IPS DF 4.7 (cell line): Measurements from ENCODE around the gene SMYD3.
"Not testable (repeated sequence)": the region's sequence is repeated elsewhere in the genome, so short reads cannot be mapped to it uniquely, and the experiment has no call there.

Experiments used
- DNase-seq: peaks from one replicate; pipeline ENCODE4 v3.0.0-alpha.2; 2013; ENCODE audit warnings: low spot score; ENCODE audit errors: extremely low read depth

Gene SMYD3

DNA sequence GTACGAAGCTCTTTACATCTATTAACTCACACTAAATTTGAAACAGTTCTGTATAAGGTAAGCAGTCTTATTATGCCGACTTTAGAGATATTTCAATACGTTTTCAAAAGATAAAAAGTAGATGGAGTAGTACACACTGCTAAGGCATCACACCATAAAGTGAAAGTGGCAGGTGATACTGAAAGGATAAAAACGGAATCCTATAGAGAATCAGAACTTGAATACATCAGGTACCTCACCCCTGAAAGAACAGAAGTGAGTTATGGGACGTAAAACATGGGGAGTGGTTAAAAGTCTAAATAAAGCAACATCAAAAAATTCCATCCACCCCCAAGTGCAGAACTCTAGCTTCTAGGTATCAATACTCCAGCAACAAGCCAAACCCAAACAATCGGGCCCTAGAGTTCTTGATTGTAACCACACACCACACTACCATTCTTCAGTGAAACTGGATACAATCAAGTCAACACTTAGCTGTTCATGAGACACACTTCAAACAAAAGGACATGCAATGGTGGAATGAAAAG is 142.6 kb downstream of the SMYD3 start:
- no peak for DNase-seq

- not testable (repeated sequence) for DNase-seq
Measured at GRCh38 chr1:246357014-246357598, 150.0 kb downstream of the SMYD3 start.

DNA sequence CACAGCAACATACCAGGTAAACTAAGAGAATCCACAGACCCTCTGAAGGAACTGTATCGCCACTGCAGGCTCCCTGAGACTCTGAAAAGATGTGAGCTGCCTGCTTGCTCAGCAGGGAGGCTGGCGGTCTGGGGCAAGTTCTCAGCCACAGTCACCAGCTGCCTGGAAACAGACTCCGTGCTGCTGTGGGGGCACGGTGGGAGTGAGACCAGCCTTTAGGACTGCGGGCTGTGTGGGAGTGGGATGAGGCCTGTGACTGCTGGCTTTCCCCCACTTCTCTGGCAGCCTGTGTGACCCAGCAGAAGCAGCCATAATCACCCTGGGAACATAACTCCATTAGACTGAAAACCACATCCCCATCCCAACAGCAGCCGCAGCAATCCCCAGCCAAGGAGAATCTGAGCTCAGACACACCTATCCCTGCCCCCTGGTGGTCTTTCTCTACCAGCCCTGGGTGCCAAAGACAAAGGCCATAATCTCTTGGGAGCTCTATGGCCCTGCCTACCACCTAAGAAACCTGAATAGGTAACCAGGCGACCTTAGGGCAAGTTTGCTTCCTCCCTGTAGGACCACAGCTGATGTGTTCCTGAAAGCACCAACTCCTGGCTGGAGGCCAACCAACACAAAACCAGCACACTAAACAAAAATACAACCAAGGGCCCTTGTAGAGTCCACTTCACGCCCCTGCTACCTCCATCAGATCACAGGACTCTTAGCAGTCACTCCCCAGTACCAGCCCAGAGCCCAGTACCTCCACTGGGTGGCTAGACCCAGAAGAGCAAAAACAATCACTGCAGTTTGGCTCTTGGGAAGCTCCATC is 151.5 kb downstream of the SMYD3 start:
- no peak for DNase-seq

DNA sequence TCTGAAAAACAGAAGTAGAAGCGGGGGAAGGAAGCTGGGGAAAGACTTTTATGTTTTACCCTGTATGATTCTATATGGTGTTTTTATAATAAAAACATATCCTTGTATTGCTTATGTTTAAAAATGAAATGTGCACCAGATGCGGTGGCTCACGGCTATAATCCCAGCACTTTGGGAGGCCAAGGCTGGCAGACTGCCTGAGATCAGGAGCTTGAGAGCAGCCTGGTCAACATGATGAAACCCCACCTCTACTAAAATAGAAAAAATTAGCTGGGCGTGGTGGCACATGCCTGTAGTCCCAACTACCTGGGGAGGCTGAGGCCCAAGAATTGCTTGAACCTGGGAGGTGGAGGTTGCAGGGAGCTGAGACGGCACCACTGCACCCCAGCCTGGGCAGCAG is 155.4 kb downstream of the SMYD3 start:
- DNase-seq: no peak

DNA sequence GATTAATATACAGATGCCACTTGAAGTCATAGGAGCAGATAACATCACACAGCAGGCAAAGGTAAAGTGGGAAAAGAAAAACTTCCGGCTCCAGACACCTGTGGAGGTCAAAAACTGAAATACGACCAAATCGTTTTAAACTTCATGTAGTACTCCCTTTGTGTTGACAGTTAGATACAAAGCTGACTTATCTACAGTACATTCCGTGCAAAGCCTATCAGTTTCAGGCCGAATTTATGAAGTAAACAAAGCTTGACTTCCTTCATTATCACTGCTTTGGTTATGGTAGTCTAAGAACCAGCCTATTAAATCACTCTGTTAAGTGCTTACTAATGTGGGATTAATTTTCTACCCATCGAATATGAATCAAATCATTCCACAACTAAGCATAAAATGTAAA is 156.3 kb downstream of the SMYD3 start:
- no peak for DNase-seq

DNA sequence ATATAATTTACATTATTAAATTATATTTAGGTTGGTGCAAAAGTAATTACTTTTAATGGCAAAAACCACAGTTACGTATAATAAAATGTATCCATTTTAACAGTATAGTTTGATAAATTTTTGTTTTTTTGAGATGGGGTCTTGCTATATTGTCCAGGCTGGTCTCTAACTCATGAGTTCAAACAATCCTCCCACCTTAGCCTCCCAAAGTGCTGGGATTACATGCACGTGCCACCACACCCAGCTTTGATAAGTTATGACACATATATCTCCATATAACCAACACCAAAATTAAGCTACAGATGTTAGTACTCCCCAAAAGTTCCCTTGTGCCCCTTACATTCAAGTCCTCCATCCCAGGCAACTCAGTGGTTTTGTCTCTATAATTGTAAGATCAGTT is 163.1 kb downstream of the SMYD3 start:
- DNase-seq: no peak

DNA sequence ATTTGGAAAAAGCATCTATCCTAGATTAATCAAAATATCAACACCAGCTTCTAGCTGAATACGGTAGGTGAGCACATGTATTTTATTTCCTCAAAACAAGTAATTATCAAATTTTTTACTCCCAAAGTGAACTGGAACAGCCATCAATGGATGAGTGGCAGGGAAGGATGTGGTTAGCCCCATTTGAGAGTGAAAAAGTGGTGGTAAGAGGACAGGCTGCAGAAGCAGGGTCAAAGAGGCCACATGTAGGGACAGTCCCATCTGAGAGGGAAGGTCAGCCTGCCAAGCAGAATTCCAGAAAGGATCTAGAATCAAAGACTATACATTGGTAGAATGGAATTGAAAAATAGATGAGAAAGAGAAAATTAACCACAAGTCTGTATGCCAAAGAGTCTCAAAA is 163.8 kb downstream of the SMYD3 start:
- DNase-seq: no peak

GRCh38 chr1:246338546-246338945 is 168.5 kb downstream of the SMYD3 start:
- no peak for DNase-seq

- DNase-seq: no peak
Measured at GRCh38 chr1:246338098-246338497, 169.0 kb downstream of the SMYD3 start.

- no peak for DNase-seq
Measured at GRCh38 chr1:246335151-246335550, 171.9 kb downstream of the SMYD3 start.

- DNase-seq: no peak
Measured at GRCh38 chr1:246333855-246334254, 173.2 kb downstream of the SMYD3 start.

GRCh38 chr1:246332078-246332477 is 175.0 kb downstream of the SMYD3 start:
- no peak for DNase-seq

DNA sequence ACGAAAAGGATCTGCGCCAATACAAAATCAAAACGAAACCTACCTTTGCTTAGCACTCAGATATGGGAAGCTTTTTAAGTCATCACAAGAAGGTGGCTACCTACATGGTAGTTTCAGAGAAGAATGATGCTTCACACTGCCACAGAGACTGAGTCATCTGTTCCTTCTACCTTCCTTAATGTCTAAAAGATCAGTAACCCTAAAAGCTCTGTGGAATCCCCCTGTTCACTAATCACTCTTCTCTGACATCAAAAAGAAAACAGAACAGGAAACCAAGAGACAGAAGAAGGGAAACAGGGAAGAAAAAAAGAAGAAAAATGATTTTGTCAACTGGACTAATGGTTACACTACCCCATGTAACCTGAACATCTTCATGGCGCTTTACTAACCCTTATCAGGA is 177.2 kb downstream of the SMYD3 start:
- DNase-seq: no peak

DNA sequence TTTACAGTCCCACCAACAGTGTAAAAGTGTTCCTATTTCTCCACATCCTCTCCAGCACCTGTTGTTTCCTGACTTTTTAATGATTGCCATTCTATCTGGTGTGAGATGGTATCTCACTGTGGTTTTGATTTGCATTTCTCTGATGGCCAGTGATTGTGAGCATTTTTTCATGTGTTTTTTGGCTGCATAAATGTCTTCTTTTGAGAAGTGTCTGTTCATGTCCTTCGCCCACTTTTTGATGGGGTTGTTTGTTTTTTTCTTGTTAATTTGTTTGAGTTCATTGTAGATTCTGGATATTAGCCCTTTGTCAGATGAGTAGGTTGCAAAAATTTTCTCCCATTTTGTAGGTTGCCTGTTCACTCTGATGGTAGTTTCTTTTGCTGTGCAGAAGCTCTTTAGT is 177.8 kb downstream of the SMYD3 start:
- not testable (repeated sequence) for DNase-seq

- peak; percentile 9 for DNase-seq
Measured at GRCh38 chr1:246324711-246325110, 182.4 kb downstream of the SMYD3 start.

DNA sequence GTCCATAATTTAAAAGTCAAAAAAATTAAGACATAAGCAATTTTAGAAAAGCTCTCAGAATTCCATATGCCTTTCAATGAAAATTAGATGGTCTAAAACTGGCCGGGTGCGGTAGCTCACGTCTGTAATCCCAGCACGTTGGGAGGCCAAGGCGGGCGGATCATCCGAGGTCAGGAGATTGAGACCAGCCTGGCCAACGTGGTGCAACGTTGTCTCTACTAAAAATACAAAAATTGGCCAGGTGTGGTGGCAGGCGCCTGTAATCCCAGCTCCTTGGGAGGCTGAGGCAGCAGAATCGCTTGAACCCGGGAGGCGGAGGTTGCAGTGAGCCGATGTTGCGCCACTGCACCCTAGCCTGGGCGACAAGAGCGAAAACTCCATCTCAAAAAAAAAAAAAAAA is 183.0 kb downstream of the SMYD3 start:
- not testable (repeated sequence) for DNase-seq

DNA sequence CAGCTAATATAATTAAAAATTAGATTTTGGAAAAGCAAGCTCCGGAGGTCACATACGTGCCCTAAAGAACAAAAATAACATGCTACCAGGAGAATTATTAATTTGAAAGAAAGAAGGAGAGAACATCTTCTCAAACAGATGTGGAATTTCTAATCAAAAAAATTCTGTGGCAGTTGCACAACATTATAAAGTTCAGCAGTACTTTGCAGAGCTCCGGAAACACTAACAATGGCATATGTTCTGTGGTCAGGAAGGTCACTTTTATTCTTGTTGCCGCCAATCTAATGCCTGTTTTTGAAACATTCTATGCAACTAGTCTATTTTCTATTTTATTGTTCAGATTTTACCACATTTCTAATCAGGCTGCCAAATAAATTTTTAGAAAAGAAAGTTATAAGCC is 186.8 kb downstream of the SMYD3 start:
- DNase-seq: no peak

DNA sequence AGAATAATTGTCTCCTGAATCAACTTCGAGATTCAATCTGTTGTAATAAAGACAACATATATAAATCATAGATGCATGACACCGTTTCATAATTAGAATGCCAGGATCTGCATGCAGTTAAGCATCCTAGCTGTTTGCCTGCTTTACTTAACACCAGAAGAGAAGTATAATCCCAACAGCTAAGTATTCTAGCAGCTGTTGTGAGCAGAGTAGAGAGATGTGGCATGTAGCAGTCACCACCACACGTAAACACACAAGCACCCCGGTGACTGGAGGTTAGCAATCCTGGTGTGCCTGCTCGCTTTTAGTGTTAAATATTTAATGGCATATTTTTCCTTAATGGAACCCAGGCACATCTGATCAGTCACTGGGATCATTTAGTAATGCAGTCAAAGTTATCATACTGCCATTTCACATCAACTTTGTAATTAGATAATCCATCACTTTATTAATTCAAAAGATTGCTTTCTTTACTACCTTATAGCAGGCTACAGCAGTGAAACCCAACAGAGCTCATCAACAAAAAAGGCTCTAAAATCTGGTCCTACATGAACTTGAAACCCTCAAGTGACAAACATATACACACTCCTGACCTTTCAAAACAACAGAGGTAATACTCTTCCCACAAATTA is 187.9 kb downstream of the SMYD3 start:
- DNase-seq: no peak

- no peak for DNase-seq
Measured at GRCh38 chr1:246318622-246319021, 188.5 kb downstream of the SMYD3 start.

- DNase-seq: no peak
Measured at GRCh38 chr1:246318036-246318359, 189.1 kb downstream of the SMYD3 start.

DNA sequence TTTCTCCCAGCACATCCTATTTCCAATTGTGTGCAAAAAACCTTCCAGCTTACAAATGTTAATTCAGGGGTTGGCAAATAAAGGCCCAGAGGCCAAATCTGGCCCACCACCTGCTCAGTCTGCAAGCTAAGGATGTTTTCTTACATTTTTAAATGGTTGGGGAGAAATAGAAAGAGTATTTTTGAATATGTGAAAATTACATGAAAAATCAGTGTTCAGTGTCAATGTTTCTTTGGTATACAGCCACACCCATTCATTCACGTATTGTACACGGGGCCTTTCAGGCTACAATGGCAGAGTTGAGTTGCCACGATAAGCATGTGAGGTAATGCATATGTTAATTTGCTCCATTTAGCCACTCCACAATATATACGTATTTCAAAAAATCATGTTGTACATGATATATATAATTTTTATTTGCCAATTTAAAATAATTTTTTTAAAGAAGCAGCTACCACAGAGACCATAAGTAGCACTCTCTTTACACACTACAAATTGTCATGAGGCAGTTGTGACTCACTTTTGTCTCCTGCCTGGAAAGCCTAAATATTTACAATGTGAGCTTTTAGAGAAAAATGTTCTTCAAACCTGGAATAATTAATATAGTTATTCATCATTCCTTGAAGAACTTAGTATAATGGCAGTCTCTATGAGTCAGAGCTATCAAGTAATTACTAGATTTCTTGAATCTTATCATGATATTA is 189.6 kb downstream of the SMYD3 start:
- no peak for DNase-seq

GRCh38 chr1:246311461-246311860 is 195.6 kb downstream of the SMYD3 start:
- no peak for DNase-seq
